A549 treated with AZD2906 at 1 μM for 4 hours (cell line): ENCODE data around the gene FBXW12. TPM values are rescaled to one million over a fixed set of nuclear protein-coding genes. Genes with fewer than 3 reads are reported as not detected.

Experiments
- total RNA-seq: library from RNA; stranded (reverse); fragments of 200-300 nt; extraction: Qiagen RNA extraction; gene quantifications from 5 replicates; pipeline ENCODE4 v1.2.3, GENCODE V29; 2022

Gene FBXW12
- total RNA-seq: not detected in 5 replicates

GRCh38 chr3:48371651-48372376 lies at the start of gene FBXW12:
FBXW12 (plus strand) TSS chr3:48372219; CDS start chr3:48372768, 549 bp downstream.

DNA sequence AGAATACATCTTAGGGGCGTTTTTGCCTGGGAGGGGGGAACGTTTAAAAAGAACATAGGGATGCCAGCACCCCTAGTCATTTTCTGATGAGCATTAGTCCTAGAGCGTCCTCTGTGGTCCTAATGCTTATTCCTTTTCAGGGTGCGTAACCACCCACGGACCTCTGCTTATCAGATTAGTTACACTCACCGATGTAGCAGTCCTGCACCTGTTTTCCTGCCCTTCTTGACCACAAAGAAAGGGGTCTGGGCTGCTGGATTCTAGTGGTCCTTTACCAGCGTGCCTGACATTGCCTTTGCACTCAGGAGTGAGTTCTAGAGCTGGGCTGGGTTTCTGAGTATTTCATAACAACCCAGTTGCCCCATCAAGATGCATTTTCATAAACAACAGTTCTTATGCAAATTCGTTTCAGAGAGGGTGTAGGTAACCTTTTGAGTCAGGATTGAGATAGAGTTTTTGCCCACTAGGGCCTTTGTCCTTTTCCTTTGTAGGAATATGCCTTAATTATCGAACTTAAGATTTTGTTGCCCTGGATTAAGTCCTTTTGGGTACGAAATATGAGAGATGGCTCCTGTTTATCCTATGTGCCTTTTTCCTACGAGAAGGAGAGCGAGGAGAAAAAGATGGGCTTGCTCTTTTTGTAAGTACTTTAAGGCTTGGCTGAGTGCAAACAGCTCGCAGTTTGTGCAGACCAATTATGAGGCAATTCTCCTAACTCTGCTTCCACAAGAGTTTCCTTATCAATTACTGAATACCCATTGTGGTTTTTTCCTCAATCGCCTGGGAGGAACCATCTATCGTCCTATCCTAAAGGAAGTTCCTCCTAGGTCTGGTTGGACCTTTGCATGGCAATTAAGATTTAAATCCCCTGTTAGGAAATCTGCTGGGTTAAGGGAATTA lies 38.4 kb upstream of the FBXW12 start, which contains the start of gene SPINK8:
SPINK8 (minus strand) TSS at position 316 of the 900 bp plus-strand sequence. CDS start 5,320 bp downstream, outside the sequence.

GRCh38 chr3:48429960-48430707 lies 58.1 kb downstream of the FBXW12 start, which contains the start of gene PLXNB1:
PLXNB1 (minus strand) TSS chr3:48430086; CDS start chr3:48424611, 5,475 bp downstream.

GRCh38 chr3:48439820-48440589 lies 68.0 kb downstream of the FBXW12 start, which contains the start of the genes CCDC51 and TMA7:
CCDC51 (minus strand) TSS chr3:48440119; CDS start chr3:48435128, 4,991 bp downstream.
TMA7 (plus strand) TSS chr3:48440257; CDS start chr3:48440297, 40 bp downstream.

Other genes with a start within 250 kb of the FBXW12 start
- 8.4 to 9.3 TPM (median 8.9 TPM) in 5 replicates for gene CDC25A, start 183.8 kb upstream of the FBXW12 start, total RNA-seq
- 0.12 to 0.18 TPM in 2 of 5 replicates, not detected in the others for gene CAMP, start 148.7 kb upstream of the FBXW12 start, total RNA-seq
- gene ZNF589, start 131.1 kb upstream of the FBXW12 start, total RNA-seq: 2.0 to 2.8 TPM (median 2.4 TPM) in 5 replicates
- gene NME6, start 70.9 kb upstream of the FBXW12 start, total RNA-seq: 22.2 to 32.8 TPM (median 25.5 TPM) in 5 replicates
- gene SPINK8, start 38.6 kb upstream of the FBXW12 start, total RNA-seq: not detected in 5 replicates
- 12.2 to 18.1 TPM (median 14.4 TPM) in 5 replicates for gene PLXNB1, start 57.9 kb downstream of the FBXW12 start, total RNA-seq
- gene CCDC51, start 67.9 kb downstream of the FBXW12 start, total RNA-seq: 26.3 to 28.2 TPM (median 27.5 TPM) in 5 replicates
- gene TMA7, start 68.0 kb downstream of the FBXW12 start, total RNA-seq: 257 to 329 TPM (median 291 TPM) in 5 replicates
- gene ATRIP, start 74.5 kb downstream of the FBXW12 start, total RNA-seq: 8.4 to 10.0 TPM (median 9.0 TPM) in 5 replicates
- 98.8 to 129 TPM (median 125 TPM) in 5 replicates for gene SHISA5, start 132.0 kb downstream of the FBXW12 start, total RNA-seq
- gene PFKFB4, start 184.6 kb downstream of the FBXW12 start, total RNA-seq: 9.9 to 11.9 TPM (median 10.3 TPM) in 5 replicates
- gene UCN2, start 191.6 kb downstream of the FBXW12 start, total RNA-seq: 5.9 to 8.7 TPM (median 8.2 TPM) in 5 replicates
- gene COL7A1, start 223.1 kb downstream of the FBXW12 start, total RNA-seq: 101 to 162 TPM (median 145 TPM) in 5 replicates
- 172 to 207 TPM (median 176 TPM) in 5 replicates for gene UQCRC1, start 237.4 kb downstream of the FBXW12 start, total RNA-seq
- gene TMEM89, start 249.6 kb downstream of the FBXW12 start, total RNA-seq: 0.10 to 0.21 TPM (median 0.15 TPM) in 3 of 5 replicates, not detected in the others